Karpas-422 (cell line): Measurements from ENCODE around the gene TMEM54. TPM values are rescaled to one million over a fixed set of nuclear protein-coding genes. Genes with fewer than 3 reads are reported as not detected.
A peak's percentile ranks its signal among the peaks of the same experiment; 100 is the strongest.

Experiments
- DNase-seq: peaks from one replicate; pipeline ENCODE4 v3.0.0-alpha.2; 2015
- H2AFZ ChIP-seq: fragments of 200-600 bp; sonication (generic); 2 replicates; pipeline ENCODE4 v1.6.1; 2014; ENCODE audit warnings: antibody characterized with exemption, low read length, mixed read lengths
- H3K27ac ChIP-seq: fragments of 200-600 bp; sonication (generic); 2 replicates; pipeline ENCODE4 v1.5.1; 2014; ENCODE audit warnings: mild to moderate bottlenecking, low read length, moderate library complexity
- H3K27me3 ChIP-seq: fragments of 200-600 bp; sonication (generic); 2 replicates; pipeline ENCODE4 v1.6.1; 2014; ENCODE audit warnings: low read length, mixed read lengths
- H3K36me3 ChIP-seq: fragments of 200-600 bp; sonication (generic); 2 replicates; pipeline ENCODE4 v1.6.1; 2014; ENCODE audit warnings: low read length, mixed read lengths; ENCODE audit not compliant: insufficient read depth
- H3K4me1 ChIP-seq: fragments of 200-600 bp; sonication (generic); 2 replicates; pipeline ENCODE4 v1.6.1; 2014; ENCODE audit warnings: mild to moderate bottlenecking, low read length, mixed read lengths
- H3K4me2 ChIP-seq: fragments of 200-600 bp; sonication (generic); 2 replicates; pipeline ENCODE4 v1.6.1; 2014; ENCODE audit warnings: low read length, low read depth, mild to moderate bottlenecking; ENCODE audit not compliant: poor library complexity, severe bottlenecking
- H3K4me3 ChIP-seq: fragments of 200-600 bp; sonication (generic); 2 replicates; pipeline ENCODE4 v1.5.1; 2014; ENCODE audit warnings: mild to moderate bottlenecking, antibody characterized with exemption, low read length, mixed read lengths
- H3K79me2 ChIP-seq: fragments of 200-600 bp; sonication (generic); 2 replicates; pipeline ENCODE4 v1.6.1; 2014; ENCODE audit warnings: mild to moderate bottlenecking, low read length, mixed read lengths
- H3K9ac ChIP-seq: fragments of 200-600 bp; sonication (generic); 2 replicates; pipeline ENCODE4 v1.6.0; 2014; ENCODE audit warnings: low read length
- H3K9me2 ChIP-seq: fragments of 200-600 bp; sonication (generic), shearing (Covaris generic); replicated peaks from 2 replicates; pipeline ENCODE4 v1.6.0; 2014; ENCODE audit warnings: mild to moderate bottlenecking, low read length, moderate library complexity; ENCODE audit not compliant: insufficient read depth
- H3K9me3 ChIP-seq: fragments of 300-700, 200-600 bp; sonication (generic); 2 replicates; pipeline ENCODE4 v1.6.1; 2014; ENCODE audit warnings: low read length, mixed read lengths
- H4K20me1 ChIP-seq: fragments of 200-600 bp; sonication (generic); 2 replicates; pipeline ENCODE4 v1.6.1; 2014; ENCODE audit warnings: mild to moderate bottlenecking, antibody characterized with exemption, low read length, low read depth; ENCODE audit not compliant: insufficient read depth
- total RNA-seq: library from RNA; depleted of rRNA; stranded (reverse); fragments of >200 nt; shearing (Covaris generic); gene quantifications from 2 replicates; pipeline ENCODE4 v1.2.3, GENCODE V29; 2014; ENCODE audit warnings: low replicate concordance

TMEM54 gene
- total RNA-seq, 1 experiment from 2014 or later = 1.1 TPM

DNA sequence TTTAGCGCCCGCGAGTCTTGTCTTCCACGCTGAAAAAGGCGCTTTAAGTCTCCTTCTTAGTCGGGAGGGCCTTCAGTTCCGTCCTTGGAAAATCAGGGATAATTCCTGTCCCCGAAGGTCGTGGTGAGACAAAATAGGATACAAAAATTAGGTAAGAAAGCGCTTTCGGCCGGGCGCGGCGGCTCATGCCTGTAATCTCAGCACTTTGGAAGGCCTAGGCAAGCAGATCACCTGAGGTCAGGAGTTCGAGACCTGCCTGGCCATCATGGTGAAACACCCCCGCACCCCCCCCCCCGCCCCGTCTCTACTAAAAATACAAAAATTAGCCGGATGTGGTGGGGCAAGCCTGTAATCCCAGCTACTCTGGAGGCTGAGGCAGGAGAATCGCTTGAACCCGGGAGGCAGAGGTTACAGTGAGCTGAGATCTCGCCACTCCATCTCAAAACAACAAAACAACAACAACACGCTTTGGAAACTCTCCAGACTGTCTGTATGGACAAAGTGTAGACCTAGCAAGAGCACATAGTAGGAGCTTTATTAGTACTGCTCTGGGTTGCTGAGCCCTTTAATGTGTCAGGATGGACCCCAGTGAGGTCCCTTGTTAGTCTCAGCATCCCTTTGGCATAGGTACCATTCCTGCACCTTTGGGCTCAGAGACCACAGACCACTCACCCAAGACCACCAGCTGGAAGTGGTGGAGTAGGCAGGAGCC, 790 bp upstream of the TMEM54 start:
- no peaks in the 10 kb centered on the region for H3K4me1 ChIP-seq
- no peak overlapping the region for H3K4me2 ChIP-seq
- H3K4me3 ChIP-seq = peak overlapping the region; percentile 10; the same call in 1 of the 2 replicates
- H3K9me3 ChIP-seq = no peaks in the 10 kb centered on the region
- no peak overlapping the region for H3K9ac ChIP-seq
- no peak for DNase-seq
- H3K9me2 ChIP-seq = no peaks in the 10 kb centered on the region
- H3K79me2 ChIP-seq = no peaks in the 10 kb centered on the region
- H3K36me3 ChIP-seq = no peaks in the 10 kb centered on the region
- no peak overlapping the region for H2AFZ ChIP-seq
- H3K27me3 ChIP-seq = no peaks in the 10 kb centered on the region
- H3K27ac ChIP-seq = no peak overlapping the region
- no peaks in the 10 kb centered on the region for H4K20me1 ChIP-seq

DNA sequence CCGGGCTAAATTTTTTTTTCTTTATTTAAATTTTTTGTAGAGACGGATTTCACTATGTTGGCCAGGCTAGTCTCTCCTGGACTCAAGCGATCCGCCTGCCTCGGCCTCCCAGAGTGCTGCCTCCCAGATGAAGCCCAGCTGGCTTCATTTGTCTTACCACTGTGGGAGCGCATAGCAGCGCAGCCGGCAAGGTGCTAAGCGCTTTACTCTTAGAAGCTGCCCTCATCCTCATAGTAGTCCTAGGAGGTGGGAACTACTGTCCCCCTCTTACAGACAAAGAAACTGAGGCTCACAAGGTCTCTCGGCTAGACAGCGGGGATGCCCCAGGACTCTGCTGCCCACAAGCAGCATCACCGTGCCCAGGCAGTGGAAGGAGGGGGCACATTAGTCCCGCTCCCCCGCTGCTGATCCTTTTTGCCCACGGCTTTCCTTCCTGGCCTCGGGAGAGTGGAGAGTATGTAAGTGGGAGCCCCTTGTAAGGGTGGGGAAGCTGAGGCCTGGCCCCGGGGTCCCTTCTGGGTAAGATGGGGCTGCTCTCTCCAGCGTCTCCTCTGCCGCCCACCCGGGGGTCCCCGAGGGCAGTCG, 726 bp downstream of the TMEM54 start:
- H3K79me2 ChIP-seq = no peaks in the 10 kb centered on the region
- no peak overlapping the region for H3K9ac ChIP-seq

DNA sequence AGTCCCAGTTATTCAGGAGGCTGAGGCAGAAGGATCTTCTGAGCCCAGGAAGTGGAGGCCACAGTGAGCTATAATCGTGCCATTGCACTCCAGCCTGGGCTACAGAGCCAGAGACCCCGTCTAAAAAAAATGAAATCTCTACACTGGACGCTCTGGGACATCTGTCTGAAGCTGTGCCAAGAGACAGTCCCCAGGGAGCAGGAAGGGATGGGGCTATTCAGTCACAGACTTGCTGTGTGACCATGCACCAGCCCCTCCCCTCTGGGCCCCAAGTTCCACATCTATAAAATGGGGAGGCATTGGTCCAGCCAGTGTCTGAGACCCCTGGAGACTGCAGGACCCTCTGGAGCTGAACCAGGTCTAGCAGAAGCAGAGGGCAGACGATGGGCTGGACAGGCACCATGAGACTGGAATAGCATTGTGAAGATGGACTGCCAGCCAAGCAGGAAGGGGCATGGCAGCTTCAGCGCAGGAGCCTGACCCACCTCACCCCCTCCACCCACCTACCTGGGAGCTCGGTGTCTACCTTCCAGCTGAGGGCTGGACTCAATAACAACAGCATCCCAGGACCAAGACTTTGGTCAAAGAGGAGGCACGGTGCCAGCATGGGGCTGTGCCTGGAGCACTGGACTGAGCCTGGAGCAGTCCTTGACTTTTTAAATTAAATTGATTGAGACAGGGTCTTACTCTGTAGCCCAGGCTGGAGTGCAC, 1.4 kb downstream of the TMEM54 start:
- no peaks in the 10 kb centered on the region for H3K9me3 ChIP-seq
- H3K4me2 ChIP-seq = no peak overlapping the region
- no peaks in the 10 kb centered on the region for H4K20me1 ChIP-seq
- no peak overlapping the region for H2AFZ ChIP-seq
- H3K27me3 ChIP-seq = no peaks in the 10 kb centered on the region
- H3K27ac ChIP-seq = no peak overlapping the region
- no peaks in the 10 kb centered on the region for H3K79me2 ChIP-seq
- H3K9ac ChIP-seq = no peak overlapping the region
- no peaks in the 10 kb centered on the region for H3K9me2 ChIP-seq
- H3K36me3 ChIP-seq = no peaks in the 10 kb centered on the region
- no peak overlapping the region for H3K4me3 ChIP-seq
- H3K4me1 ChIP-seq = no peaks in the 10 kb centered on the region
- DNase-seq = no peak

More for the DNA sequence above, 726 bp downstream of the TMEM54 start:
- no peaks in the 10 kb centered on the region for H3K9me2 ChIP-seq
- no peaks in the 10 kb centered on the region for H3K4me1 ChIP-seq
- DNase-seq = no peak
- no peak overlapping the region for H3K27ac ChIP-seq
- no peaks in the 10 kb centered on the region for H4K20me1 ChIP-seq
- no peak overlapping the region for H3K4me2 ChIP-seq
- no peaks in the 10 kb centered on the region for H3K36me3 ChIP-seq
- H3K27me3 ChIP-seq = no peaks in the 10 kb centered on the region
- H2AFZ ChIP-seq = no peak overlapping the region
- H3K4me3 ChIP-seq = no peak overlapping the region
- no peaks in the 10 kb centered on the region for H3K9me3 ChIP-seq

DNA sequence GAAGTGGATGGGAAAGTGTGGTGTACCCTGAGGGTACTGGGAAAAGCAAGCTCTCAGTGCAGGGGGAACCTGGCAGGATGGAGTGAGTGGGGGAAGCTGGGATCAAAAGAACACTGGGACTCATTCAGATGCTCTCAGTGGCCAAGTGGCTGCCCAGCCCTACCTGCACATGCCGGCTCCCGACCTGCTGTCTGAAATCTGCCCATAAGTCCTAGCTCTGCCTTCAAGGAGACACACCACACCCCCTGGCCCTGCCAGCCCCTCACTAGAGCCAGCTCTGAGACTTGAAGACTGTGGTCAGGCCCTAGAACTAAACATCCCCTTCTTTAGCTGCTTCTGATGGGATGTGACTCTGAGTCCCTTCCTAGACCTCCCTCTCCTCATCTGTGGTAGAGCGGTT, 2.2 kb downstream of the TMEM54 start:
- Histone ChIP-seq H3K4me2 (no peak overlapping the region), H3K27me3 (no peaks in the 10 kb centered on the region), H3K27ac (no peak overlapping the region), H3K36me3 (no peaks in the 10 kb centered on the region), H3K4me1 (no peaks in the 10 kb centered on the region), H3K4me3 (no peak overlapping the region), H2AFZ (no peak overlapping the region), H3K9me2 (no peaks in the 10 kb centered on the region), H3K9me3 (no peaks in the 10 kb centered on the region), H3K9ac (no peak overlapping the region), H3K79me2 (no peaks in the 10 kb centered on the region), H4K20me1 (no peaks in the 10 kb centered on the region)
- no peak for DNase-seq

DNA sequence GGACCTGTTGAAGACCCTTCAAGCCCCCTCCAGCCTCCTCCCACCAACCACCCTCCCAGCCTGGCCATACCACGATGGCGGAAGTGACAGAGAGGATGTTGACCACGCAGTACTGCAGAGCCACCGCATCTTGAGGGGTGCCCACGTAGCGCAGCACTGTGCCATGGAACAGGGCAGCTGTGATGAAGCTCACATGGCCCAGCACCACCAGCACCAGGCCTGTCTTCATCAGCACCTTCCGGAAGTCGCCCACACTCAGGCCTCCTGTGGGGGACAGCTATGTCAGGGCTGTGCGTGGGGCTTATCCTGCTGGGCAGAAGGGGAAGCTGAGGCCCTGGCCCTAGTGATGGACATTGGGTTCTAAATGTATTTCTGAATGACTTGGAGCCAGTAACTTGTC, 3.1 kb downstream of the TMEM54 start:
- H3K4me1 ChIP-seq = no peaks in the 10 kb centered on the region
- no peaks in the 10 kb centered on the region for H3K79me2 ChIP-seq
- H3K9me3 ChIP-seq = no peaks in the 10 kb centered on the region
- H3K9ac ChIP-seq = no peak overlapping the region
- H2AFZ ChIP-seq = no peak overlapping the region
- H3K4me3 ChIP-seq = no peak overlapping the region
- no peak overlapping the region for H3K27ac ChIP-seq
- no peak overlapping the region for H3K4me2 ChIP-seq
- no peaks in the 10 kb centered on the region for H4K20me1 ChIP-seq
- H3K36me3 ChIP-seq = no peaks in the 10 kb centered on the region
- H3K9me2 ChIP-seq = no peaks in the 10 kb centered on the region
- no peaks in the 10 kb centered on the region for H3K27me3 ChIP-seq
- DNase-seq = no peak

DNA sequence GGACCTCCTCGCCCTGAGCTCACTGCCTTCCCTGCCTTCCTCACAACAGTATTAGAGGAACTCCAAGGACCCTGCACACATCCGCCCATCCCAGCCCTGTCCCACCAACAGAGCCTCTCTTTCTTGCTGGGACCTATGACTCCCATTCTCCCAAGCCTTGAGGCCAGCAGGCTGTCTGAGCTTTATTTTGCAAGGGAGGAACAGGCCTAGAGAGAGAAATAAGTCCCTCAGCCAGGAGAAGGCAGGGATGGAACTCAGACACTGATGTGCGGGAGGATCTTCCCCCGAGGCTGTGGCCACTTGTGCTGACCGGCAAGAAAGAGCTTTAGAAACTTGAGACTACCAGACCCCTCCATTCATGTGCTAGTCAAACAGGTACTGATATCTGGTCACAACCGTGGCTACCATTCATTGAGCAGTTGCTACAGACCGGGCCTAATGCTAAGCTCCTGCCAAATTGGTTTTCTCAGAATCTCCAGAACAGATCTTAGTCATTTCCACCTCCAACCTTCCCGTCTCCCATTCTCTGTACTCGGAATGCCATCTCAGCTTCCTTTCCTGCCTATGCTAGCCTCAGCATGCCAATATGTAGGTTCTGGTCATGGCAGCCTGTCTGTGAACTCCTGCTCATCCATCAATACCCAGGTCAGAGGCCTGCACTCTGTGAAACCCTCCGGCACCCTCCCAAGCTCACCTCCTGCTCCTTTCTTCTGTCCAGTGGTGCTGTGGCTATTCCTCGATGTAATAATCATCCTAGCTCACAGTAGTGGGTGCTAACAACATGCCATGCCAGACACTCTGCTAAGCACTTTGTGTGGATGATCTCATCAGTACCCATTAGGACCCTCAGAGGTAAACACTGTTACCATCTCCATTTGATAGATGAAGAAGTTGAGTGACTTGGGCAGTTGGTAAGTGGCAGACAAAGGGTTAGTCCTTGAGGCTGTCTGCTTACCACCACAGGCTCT, 3.8 kb downstream of the TMEM54 start:
- Histone ChIP-seq H3K9ac (no peak overlapping the region), H3K27ac (no peak overlapping the region), H4K20me1 (no peaks in the 10 kb centered on the region), H3K4me3 (no peak overlapping the region), H3K4me2 (no peak overlapping the region), H3K36me3 (no peaks in the 10 kb centered on the region), H3K9me2 (no peaks in the 10 kb centered on the region), H3K4me1 (no peaks in the 10 kb centered on the region), H3K9me3 (no peaks in the 10 kb centered on the region), H3K27me3 (no peaks in the 10 kb centered on the region), H2AFZ (no peak overlapping the region), H3K79me2 (no peaks in the 10 kb centered on the region)
- DNase-seq = no peak

DNA sequence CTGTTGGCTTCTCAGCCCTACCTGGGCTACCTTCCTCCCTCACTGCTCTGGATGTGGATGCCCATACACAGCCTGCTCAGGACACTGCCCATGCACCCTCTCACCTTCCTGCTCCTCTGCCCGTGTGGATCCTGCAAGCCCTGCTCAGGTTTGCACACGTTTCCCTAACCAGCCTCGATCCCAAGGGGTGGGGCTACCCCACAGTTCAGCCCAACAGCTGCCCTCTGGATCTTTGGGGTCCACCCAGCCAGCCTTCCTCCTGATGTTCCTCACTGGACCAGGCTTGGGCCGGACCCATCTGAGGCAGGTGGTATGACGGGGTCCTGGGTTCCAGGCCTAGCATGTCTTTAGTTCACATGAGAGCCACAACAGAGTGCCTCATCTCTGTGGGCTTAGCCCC, 4.7 kb downstream of the TMEM54 start:
- no peak overlapping the region for H3K9ac ChIP-seq
- no peak overlapping the region for H2AFZ ChIP-seq
- no peaks in the 10 kb centered on the region for H3K27me3 ChIP-seq
- H3K79me2 ChIP-seq = no peaks in the 10 kb centered on the region
- H3K36me3 ChIP-seq = no peaks in the 10 kb centered on the region
- H3K4me1 ChIP-seq = no peaks in the 10 kb centered on the region
- H3K27ac ChIP-seq = no peak overlapping the region
- H3K9me3 ChIP-seq = no peaks in the 10 kb centered on the region
- H4K20me1 ChIP-seq = no peaks in the 10 kb centered on the region
- H3K9me2 ChIP-seq = no peaks in the 10 kb centered on the region
- H3K4me2 ChIP-seq = no peak overlapping the region
- no peak overlapping the region for H3K4me3 ChIP-seq
- no peak for DNase-seq
